ENCODE data around the gene USP9X. TPM values are rescaled to one million over a fixed set of nuclear protein-coding genes. Genes with fewer than 3 reads are reported as not detected.

Gene USP9X
- total and polyA plus RNA-seq, 3 donors from 2014 or later, result 50.8 to 161 (median 135) TPM

GRCh38 chrX:41164449-41164848, 79.2 kb downstream of the USP9X start:
- WGBS, 2 donors, result 77 to 83% methylated on average over 4 of the region's 4 CpGs
- Histone ChIP-seq H3K27me3 (no peaks in the 10 kb centered on the region), H3K36me3 (ENCODE audit: low read depth, missing control alignments) (no peaks in the 10 kb centered on the region), H3K4me1 (no peaks in the 10 kb centered on the region), H3K27ac (no peak overlapping the region), H3K9me3 (no peaks in the 10 kb centered on the region), H3K4me3 (no peak overlapping the region)
- TF ChIP-seq CTCF (IDR thresholded peaks at IDR 0.05) (no peak), POLR2A (IDR thresholded peaks at IDR 0.05) (no peak)
- intact Hi-C loops (cut with DNase I; ENCODE audit: low total_unique reads), result no loop called here
- DNase-seq, result no peak

GRCh38 chrX:41167888-41168287, 82.6 kb downstream of the USP9X start:
- no peak overlapping the region for H3K4me3 ChIP-seq
- no peak for DNase-seq
- no peaks in the 10 kb centered on the region for H3K27me3 ChIP-seq
- TF ChIP-seq POLR2A (IDR thresholded peaks at IDR 0.05) (no peak), CTCF (IDR thresholded peaks at IDR 0.05) (no peak)
- H3K4me1 ChIP-seq, result no peaks in the 10 kb centered on the region
- no peaks in the 10 kb centered on the region for H3K36me3 ChIP-seq (ENCODE audit: low read depth, missing control alignments)
- no peaks in the 10 kb centered on the region for H3K9me3 ChIP-seq
- intact Hi-C loops (cut with DNase I; ENCODE audit: low total_unique reads), result no loop called here
- WGBS, 2 donors, result 63 to 72% methylated on average over 4 of the region's 4 CpGs
- no peak overlapping the region for H3K27ac ChIP-seq

DNA sequence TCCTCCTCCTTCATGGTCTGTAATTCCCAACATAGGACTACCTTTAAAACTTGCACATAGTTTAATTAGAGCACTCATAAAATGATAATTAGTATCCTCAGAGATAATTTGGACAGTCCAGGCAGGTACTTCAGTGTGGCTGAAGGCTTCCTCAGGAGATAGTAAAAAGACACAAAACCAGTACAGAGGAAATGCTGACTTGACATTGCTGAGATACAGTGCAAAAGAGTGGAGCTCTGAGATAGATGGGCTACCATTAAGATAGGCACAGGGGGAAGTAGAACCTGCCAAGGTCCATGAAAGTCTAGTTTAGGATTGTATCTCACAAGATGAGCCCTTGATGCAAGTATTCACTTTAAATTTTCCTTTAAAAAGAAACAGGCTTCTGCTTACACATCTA, 91.0 kb downstream of the USP9X start:
- Histone ChIP-seq H3K27ac (no peak overlapping the region), H3K4me3 (no peak overlapping the region), H3K27me3 (no peaks in the 10 kb centered on the region), H3K4me1 (no peaks in the 10 kb centered on the region), H3K9me3 (no peaks in the 10 kb centered on the region), H3K36me3 (ENCODE audit: low read depth, missing control alignments) (no peaks in the 10 kb centered on the region)
- intact Hi-C loops (cut with DNase I; ENCODE audit: low total_unique reads), result no loop called here
- TF ChIP-seq CTCF (IDR thresholded peaks at IDR 0.05) (no peak), POLR2A (IDR thresholded peaks at IDR 0.05) (no peak)
- no peak for DNase-seq

DNA sequence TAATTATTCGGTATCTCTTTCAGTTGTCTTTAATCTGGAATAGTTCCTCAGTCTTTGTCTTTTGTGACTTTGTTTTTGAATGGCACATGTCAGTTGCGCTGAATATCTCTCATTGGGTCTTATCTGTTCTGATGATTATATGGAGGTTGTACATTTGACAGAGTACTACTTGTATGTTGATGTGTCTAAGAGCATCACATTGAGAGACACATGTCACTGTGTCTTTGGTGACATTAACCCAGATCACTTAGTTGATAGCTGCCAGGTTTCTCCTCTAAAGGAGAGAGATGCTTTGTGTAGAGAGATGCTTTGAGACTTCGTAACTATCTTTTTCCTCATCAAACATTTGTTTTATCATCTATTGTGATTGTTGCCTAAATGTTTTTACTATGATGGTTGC, 92.1 kb downstream of the USP9X start:
- TF ChIP-seq POLR2A (IDR thresholded peaks at IDR 0.05) (no peak), CTCF (IDR thresholded peaks at IDR 0.05) (no peak)
- no peaks in the 10 kb centered on the region for H3K36me3 ChIP-seq (ENCODE audit: low read depth, missing control alignments)
- intact Hi-C loops (cut with DNase I; ENCODE audit: low total_unique reads), result no loop called here
- H3K4me3 ChIP-seq, result no peak overlapping the region
- no peaks in the 10 kb centered on the region for H3K4me1 ChIP-seq
- H3K27me3 ChIP-seq, result no peaks in the 10 kb centered on the region
- H3K9me3 ChIP-seq, result no peaks in the 10 kb centered on the region
- WGBS, 2 donors, result 90 to 93% methylated on average over 3 of the region's 3 CpGs
- no peak overlapping the region for H3K27ac ChIP-seq
- DNase-seq, result no peak

DNA sequence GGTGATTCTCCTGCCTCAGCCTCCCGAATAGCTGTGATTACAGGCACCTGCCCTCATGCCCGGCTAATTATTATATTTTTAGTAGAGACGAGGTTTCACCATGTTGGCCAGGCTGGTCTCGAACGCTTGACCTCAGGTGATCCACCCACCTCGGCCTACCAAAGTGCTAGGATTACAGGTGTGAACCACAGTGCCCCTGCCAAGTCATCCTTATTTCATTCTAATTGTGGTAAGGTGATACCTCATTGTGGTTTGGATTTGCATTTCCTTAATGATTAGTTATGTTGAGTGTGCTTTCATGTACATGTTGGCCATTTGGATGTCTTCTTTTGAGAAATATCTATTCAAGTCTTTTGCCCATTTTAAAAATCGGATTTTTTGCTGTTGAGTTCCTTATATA, 93.0 kb downstream of the USP9X start:
- no peak for TF ChIP-seq CTCF (IDR thresholded peaks at IDR 0.05)
- no peak for TF ChIP-seq POLR2A (IDR thresholded peaks at IDR 0.05)
- no peaks in the 10 kb centered on the region for H3K4me1 ChIP-seq
- no peak overlapping the region for H3K4me3 ChIP-seq
- no peak for DNase-seq
- H3K27me3 ChIP-seq, result no peaks in the 10 kb centered on the region
- H3K27ac ChIP-seq, result no peak overlapping the region
- intact Hi-C loops (cut with DNase I; ENCODE audit: low total_unique reads), result no loop called here
- WGBS, 2 donors, result 92 to 98% methylated on average over 5 to 7 of the region's 7 CpGs
- H3K9me3 ChIP-seq, result no peaks in the 10 kb centered on the region
- H3K36me3 ChIP-seq (ENCODE audit: low read depth, missing control alignments), result no peaks in the 10 kb centered on the region
